ENCODE measurements around the gene ATP5PD.
"Not testable (repeated sequence)": the region's sequence is repeated elsewhere in the genome, so short reads cannot be mapped to it uniquely, and the experiment has no call there.

The ATP5PD gene

GRCh38 chr17:75012096-75012345, 34.7 kb downstream of the ATP5PD start:
- Histone ChIP-seq H3K27me3 (ENCODE audit: low read depth) (no peaks in the 10 kb centered on the region), H3K4me1 (no peaks in the 10 kb centered on the region), H3K36me3 (replicated peaks) (peaks cover 10% of the 10 kb centered on the region), H3K4me3 (peak overlapping the region; percentile 95), H3K9me3 (no peaks in the 10 kb centered on the region)
- DNase-seq (ENCODE audit: low spot score in 2 of 2): no peak
- in situ Hi-C loops (cut with MboI; ENCODE audit: low sequenced_read_pairs): no loop called here

- H3K36me3 ChIP-seq (replicated peaks): peaks cover 5% of the 10 kb centered on the region; the same call in 1 of the 2 replicates
- no peaks in the 10 kb centered on the region for H3K9me3 ChIP-seq
- in situ Hi-C loops (cut with MboI; ENCODE audit: low sequenced_read_pairs): no loop called here
- H3K4me3 ChIP-seq: no peak overlapping the region; the same call in 1 of the 2 replicates
- no peak for DNase-seq (ENCODE audit: low spot score in 2 of 2)
- H3K4me1 ChIP-seq: no peaks in the 10 kb centered on the region
- H3K27me3 ChIP-seq (ENCODE audit: low read depth): no peaks in the 10 kb centered on the region
Observed at GRCh38 chr17:75011401-75012095, 35.2 kb downstream of the ATP5PD start.

DNA sequence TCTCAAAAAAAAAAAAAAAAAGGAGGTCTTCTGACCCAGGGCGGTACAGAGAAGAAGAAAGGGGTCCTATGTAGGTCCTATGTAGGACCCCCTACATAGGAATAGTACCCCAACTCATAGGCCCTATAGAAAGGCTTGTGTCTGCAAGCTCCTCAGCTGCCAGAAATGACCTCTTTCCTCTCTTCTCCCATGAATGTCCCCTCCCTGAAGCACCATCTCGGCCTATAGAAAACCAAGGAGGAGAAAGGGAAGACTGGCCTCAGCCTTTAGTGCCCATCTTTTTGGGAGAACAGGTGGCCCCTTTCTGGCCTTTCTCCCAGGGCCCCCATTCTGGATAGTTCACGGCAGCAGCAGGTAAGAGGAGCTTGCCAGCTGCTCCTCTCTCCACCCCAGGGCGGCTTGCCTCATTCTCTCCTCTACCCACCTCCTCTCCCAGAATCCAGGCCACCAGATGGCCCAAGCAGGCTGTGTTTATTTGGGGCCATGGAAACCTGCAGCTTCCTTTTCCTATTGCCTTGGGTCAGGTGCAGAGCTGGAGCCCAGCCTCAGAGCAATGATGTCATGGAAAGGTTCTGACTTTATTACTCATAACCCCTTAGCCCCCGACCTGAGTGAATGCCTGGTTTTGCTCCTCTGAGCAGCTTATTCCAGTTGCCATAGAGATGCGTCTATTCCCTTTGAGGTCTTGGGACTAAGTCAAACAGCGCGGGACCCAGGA, 35.9 kb downstream of the ATP5PD start:
- Histone ChIP-seq H3K4me3 (no peak overlapping the region), H3K27me3 (ENCODE audit: low read depth) (no peaks in the 10 kb centered on the region), H3K9me3 (no peaks in the 10 kb centered on the region), H3K36me3 (replicated peaks) (0 out of 2 replicates have a peak, but pooled peaks cover 5% of the 10 kb centered on the region), H3K4me1 (no peaks in the 10 kb centered on the region)
- DNase-seq (ENCODE audit: low spot score in 2 of 2): no peak
- in situ Hi-C loops (cut with MboI; ENCODE audit: low sequenced_read_pairs): no loop called here

DNA sequence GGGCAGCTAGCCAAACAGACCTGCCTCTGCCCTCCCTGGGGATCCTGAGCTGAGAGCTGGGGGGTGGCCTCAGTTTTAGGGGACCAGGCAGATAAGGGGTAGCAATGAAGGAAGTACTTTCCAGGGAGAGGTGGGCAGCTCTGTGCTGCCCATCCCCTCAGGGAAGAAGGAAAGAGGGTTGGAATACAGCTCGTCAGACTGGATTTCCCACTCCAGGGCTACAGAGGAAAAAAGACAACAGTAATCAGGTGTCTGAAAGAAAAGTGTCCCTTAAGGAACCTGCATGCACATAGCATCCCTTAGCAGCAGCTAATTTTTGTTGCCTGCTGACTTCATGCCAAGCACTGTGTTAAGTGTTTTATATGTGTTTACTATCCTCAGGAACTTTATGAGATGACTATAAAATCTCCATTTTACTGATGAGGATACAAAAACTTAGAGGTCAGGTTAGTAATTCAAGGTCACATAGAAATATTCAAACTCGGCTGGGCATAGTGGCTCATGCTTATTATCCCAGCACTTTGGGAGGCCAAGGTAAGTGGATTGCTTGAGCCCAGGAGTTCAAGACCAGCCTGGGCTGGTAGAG, 37.5 kb downstream of the ATP5PD start:
- Histone ChIP-seq H3K4me1 (no peaks in the 10 kb centered on the region), H3K9me3 (no peaks in the 10 kb centered on the region), H3K36me3 (replicated peaks) (no peaks in the 10 kb centered on the region), H3K27me3 (ENCODE audit: low read depth) (no peaks in the 10 kb centered on the region), H3K4me3 (no peak overlapping the region)
- DNase-seq (ENCODE audit: low spot score in 2 of 2): no peak
- in situ Hi-C loops (cut with MboI; ENCODE audit: low sequenced_read_pairs): no loop called here

GRCh38 chr17:75008373-75008772, 38.4 kb downstream of the ATP5PD start:
- DNase-seq (ENCODE audit: low spot score in 2 of 2): no peak

GRCh38 chr17:75006653-75007052, 40.1 kb downstream of the ATP5PD start:
- no peak for DNase-seq (ENCODE audit: low spot score in 2 of 2)
- in situ Hi-C loops (cut with MboI; ENCODE audit: low sequenced_read_pairs): no loop called here
- Histone ChIP-seq H3K4me3 (no peak overlapping the region), H3K4me1 (no peaks in the 10 kb centered on the region), H3K9me3 (no peaks in the 10 kb centered on the region), H3K36me3 (replicated peaks) (peaks cover 6% of the 10 kb centered on the region; the same call in 1 of the 2 replicates), H3K27me3 (ENCODE audit: low read depth) (no peaks in the 10 kb centered on the region)

More at GRCh38 chr17:75008373-75008772, 38.4 kb downstream of the ATP5PD start:
- Histone ChIP-seq H3K9me3 (no peaks in the 10 kb centered on the region), H3K4me1 (no peaks in the 10 kb centered on the region), H3K4me3 (no peak overlapping the region), H3K36me3 (replicated peaks) (peaks cover 6% of the 10 kb centered on the region; the same call in 1 of the 2 replicates), H3K27me3 (ENCODE audit: low read depth) (no peaks in the 10 kb centered on the region)
- in situ Hi-C loops (cut with MboI; ENCODE audit: low sequenced_read_pairs): no loop called here

GRCh38 chr17:75006084-75006483, 40.7 kb downstream of the ATP5PD start:
- H3K4me3 ChIP-seq; H3K27me3 ChIP-seq (ENCODE audit: low read depth); DNase-seq (ENCODE audit: low spot score in 2 of 2); in situ Hi-C loops (cut with MboI; ENCODE audit: low sequenced_read_pairs); H3K4me1 ChIP-seq; H3K9me3 ChIP-seq: not testable (repeated sequence)
- peaks cover 12% of the 10 kb centered on the region for H3K36me3 ChIP-seq (replicated peaks)

GRCh38 chr17:75005291-75005690, 41.5 kb downstream of the ATP5PD start:
- H3K4me1 ChIP-seq: no peaks in the 10 kb centered on the region
- no peaks in the 10 kb centered on the region for H3K9me3 ChIP-seq
- in situ Hi-C loops (cut with MboI; ENCODE audit: low sequenced_read_pairs): no loop called here
- H3K4me3 ChIP-seq: no peak overlapping the region
- no peaks in the 10 kb centered on the region for H3K27me3 ChIP-seq (ENCODE audit: low read depth)
- peaks cover 14% of the 10 kb centered on the region for H3K36me3 ChIP-seq (replicated peaks)
- no peak for DNase-seq (ENCODE audit: low spot score in 2 of 2)

GRCh38 chr17:75004371-75004770, 42.4 kb downstream of the ATP5PD start:
- Histone ChIP-seq H3K4me3 (no peak overlapping the region), H3K27me3 (ENCODE audit: low read depth) (no peaks in the 10 kb centered on the region), H3K9me3 (no peaks in the 10 kb centered on the region), H3K4me1 (no peaks in the 10 kb centered on the region), H3K36me3 (replicated peaks) (peaks cover 15% of the 10 kb centered on the region)
- in situ Hi-C loops (cut with MboI; ENCODE audit: low sequenced_read_pairs): no loop called here
- no peak for DNase-seq (ENCODE audit: low spot score in 2 of 2)

GRCh38 chr17:75003957-75004355, 42.8 kb downstream of the ATP5PD start:
- H3K36me3 ChIP-seq (replicated peaks): peaks cover 16% of the 10 kb centered on the region
- no peaks in the 10 kb centered on the region for H3K4me1 ChIP-seq
- no peak for DNase-seq (ENCODE audit: low spot score in 2 of 2)
- H3K4me3 ChIP-seq: no peak overlapping the region
- in situ Hi-C loops (cut with MboI; ENCODE audit: low sequenced_read_pairs): no loop called here
- no peaks in the 10 kb centered on the region for H3K9me3 ChIP-seq
- no peaks in the 10 kb centered on the region for H3K27me3 ChIP-seq (ENCODE audit: low read depth)

DNA sequence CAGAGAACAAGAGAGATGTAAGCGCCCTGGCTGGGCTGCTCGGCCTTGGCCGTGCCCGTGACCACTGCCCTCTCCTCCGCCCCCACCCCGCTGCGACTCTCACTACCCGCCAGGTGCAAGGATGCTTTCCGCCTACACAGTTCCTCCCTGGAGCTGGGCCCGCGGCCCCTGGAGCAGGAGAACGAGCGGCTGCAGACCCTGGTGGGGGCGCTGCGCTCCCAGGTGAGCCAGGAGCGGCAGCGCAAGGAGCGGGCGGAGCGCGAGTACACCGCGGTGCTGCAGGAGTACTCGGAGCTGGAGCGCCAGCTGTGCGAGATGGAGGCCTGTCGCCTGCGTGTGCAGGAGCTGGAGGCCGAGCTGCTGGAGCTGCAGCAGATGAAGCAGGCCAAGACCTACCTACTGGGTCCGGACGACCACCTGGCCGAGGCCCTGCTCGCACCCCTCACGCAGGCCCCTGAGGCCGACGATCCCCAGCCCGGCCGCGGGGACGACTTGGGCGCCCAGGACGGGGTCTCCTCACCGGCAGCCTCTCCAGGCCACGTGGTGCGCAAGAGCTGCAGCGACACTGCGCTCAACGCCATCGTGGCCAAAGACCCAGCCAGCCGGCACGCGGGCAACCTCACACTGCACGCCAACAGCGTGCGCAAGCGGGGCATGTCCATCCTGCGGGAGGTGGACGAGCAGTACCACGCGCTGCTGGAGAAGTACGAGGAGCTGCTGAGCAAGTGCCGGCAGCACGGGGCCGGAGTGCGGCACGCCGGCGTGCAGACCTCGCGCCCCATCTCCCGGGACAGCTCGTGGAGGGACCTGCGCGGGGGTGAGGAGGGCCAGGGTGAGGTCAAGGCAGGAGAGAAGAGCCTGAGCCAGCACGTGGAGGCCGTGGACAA, 43.5 kb downstream of the ATP5PD start:
- Histone ChIP-seq H3K4me3 (no peak overlapping the region), H3K9me3 (no peaks in the 10 kb centered on the region), H3K36me3 (replicated peaks) (peaks cover 16% of the 10 kb centered on the region), H3K4me1 (no peaks in the 10 kb centered on the region), H3K27me3 (ENCODE audit: low read depth) (no peaks in the 10 kb centered on the region)
- DNase-seq (ENCODE audit: low spot score in 2 of 2): no peak
- in situ Hi-C loops (cut with MboI; ENCODE audit: low sequenced_read_pairs): no loop called here

DNA sequence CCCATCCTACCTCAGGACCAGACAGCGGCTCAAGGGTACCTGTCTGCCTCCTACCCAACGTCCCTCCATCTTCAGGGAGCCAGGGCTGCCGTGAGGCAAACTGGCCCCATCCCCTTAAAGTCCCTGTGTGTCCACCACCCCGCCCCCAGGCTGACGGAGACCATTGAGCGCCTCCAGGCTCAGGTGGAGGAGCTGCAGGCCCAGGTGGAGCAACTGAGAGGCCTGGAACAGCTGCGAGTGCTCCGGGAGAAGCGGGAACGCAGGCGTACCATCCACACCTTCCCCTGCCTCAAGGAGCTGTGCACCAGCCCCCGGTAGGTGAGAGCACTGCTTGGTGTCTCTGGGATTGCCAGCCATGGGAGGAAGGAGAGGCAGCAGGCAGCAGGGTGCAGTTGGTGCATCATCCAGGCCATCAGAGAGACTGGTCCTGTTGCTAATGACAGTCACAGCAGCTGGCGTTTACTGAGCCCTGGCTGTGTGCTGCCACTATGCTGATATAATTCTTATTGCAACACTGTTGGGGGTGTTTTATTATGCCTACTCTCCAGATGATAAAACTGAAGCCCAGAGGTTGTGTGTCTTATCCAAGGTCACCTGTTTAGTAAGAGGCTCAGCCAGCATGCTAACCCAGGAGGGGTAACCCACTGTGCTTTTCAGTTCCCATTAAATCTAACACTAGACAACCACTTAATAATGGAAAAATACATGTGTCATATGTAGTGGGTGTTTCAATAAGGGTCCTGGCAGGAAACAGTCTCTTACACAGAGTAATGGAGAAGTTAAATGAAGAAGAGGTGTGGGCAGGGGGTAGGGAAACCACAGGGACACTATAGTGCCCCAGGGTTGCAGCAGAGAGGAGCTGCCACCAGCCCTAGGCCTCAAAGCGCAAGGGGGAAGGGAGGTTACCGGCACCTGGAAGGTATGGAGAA, 44.6 kb downstream of the ATP5PD start:
- Histone ChIP-seq H3K27me3 (ENCODE audit: low read depth) (no peaks in the 10 kb centered on the region), H3K36me3 (replicated peaks) (peaks cover 16% of the 10 kb centered on the region), H3K4me3 (no peak overlapping the region), H3K9me3 (no peaks in the 10 kb centered on the region), H3K4me1 (no peaks in the 10 kb centered on the region)
- DNase-seq (ENCODE audit: low spot score in 2 of 2): no peak
- in situ Hi-C loops (cut with MboI; ENCODE audit: low sequenced_read_pairs): no loop called here

DNA sequence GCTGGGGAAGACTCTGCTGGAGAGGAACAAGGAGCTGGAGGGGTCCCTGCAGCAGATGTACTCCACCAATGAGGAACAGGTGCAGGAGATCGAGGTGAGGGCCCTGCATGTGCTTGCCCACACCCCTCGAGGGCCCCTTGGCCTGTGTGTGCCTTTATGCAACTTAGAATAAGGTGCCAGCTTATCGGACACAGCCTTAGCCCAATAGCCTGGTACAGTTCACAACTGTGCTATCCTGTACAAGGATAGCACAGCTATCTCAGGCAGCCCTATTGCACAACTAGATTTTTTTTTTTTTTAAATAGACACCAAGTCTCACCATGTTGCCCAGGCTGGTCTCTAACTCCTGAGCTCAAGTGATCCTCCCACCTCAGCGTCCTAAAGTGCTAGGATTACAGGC, 47.2 kb downstream of the ATP5PD start:
- H3K9me3 ChIP-seq: no peaks in the 10 kb centered on the region
- no peak for DNase-seq (ENCODE audit: low spot score in 2 of 2)
- peaks cover 8% of the 10 kb centered on the region for H3K4me1 ChIP-seq
- no peaks in the 10 kb centered on the region for H3K27me3 ChIP-seq (ENCODE audit: low read depth)
- H3K4me3 ChIP-seq: no peak overlapping the region
- H3K36me3 ChIP-seq (replicated peaks): peaks cover 16% of the 10 kb centered on the region
- in situ Hi-C loops (cut with MboI; ENCODE audit: low sequenced_read_pairs): no loop called here
